ENCODE measurements around the gene PRMT7.

- TF ChIP-seq CTCF (conservative IDR thresholded peaks at IDR 0.05) = no peak
- TF ChIP-seq ZFX (IDR thresholded peaks at IDR 0.05) = no peak
Observed at GRCh38 chr16:68324780-68325357, 14.1 kb downstream of the PRMT7 start.
